K562 (cell line): Measurements from ENCODE around the gene KPTN. TPM values are rescaled to one million over a fixed set of nuclear protein-coding genes. Genes with fewer than 3 reads are reported as not detected.

Experiments used
- GATA2 ChIP-seq: sonication (generic); formaldehyde crosslinking; IDR thresholded peaks from 2 replicates; pipeline ENCODE4 v1.4.0; 2020; ENCODE audit warnings: mild to moderate bottlenecking, missing genetic modification reagents
- GTF2A2 ChIP-seq: IDR thresholded peaks from 2 replicates; pipeline ENCODE4 v1.6.1; 2016; ENCODE audit warnings: mild to moderate bottlenecking, missing genetic modification characterization, missing compliant biosample characterization
- HES1 ChIP-seq: fragments of 450-650 bp; IDR thresholded peaks from 2 replicates; pipeline ENCODE4 v1.6.1; 2016; ENCODE audit warnings: low read depth, mild to moderate bottlenecking, moderate library complexity
- HMBOX1 ChIP-seq: sonication (generic); IDR thresholded peaks from 2 replicates; pipeline ENCODE4 v1.6.1; 2016
- MED1 ChIP-seq: sonication (generic); formaldehyde crosslinking; IDR thresholded peaks from 2 replicates; pipeline ENCODE4 v1.8.1; 2023; ENCODE audit warnings: missing genetic modification reagents, borderline replicate concordance
- NCOA1 ChIP-seq: fragments of 450-650 bp; IDR thresholded peaks from 2 replicates; pipeline ENCODE4 v1.6.1; 2016; ENCODE audit warnings: low read depth
- NFIX ChIP-seq: fragments of 250-450 bp; sonication (Bioruptor Pico); IDR thresholded peaks from 2 replicates; pipeline ENCODE4 v1.4.0; 2020; ENCODE audit warnings: low read depth, mild to moderate bottlenecking, moderate library complexity
- PBX2 ChIP-seq, 2 experiments: IDR thresholded peaks in 1 of 2; conservative IDR thresholded peaks in 1 of 2; 2 replicates each; pipeline ENCODE4 v1.6.1; 2016; ENCODE audit warnings: low read depth in 2 of 2, mild to moderate bottlenecking in 1 of 2, missing compliant biosample characterization in 1 of 2, missing genetic modification characterization in 1 of 2, moderate library complexity in 1 of 2
- TFAM ChIP-seq: fragments of 250-450 bp; sonication (Bioruptor Pico); conservative IDR thresholded peaks from 2 replicates; pipeline ENCODE4 v1.5.0; 2021; ENCODE audit warnings: mild to moderate bottlenecking, moderate library complexity
- U2AF2 ChIP-seq: fragments of 200-400 bp; formaldehyde crosslinking; optimal IDR thresholded peaks from 2 replicates; pipeline ENCODE3; 2017; ENCODE audit warnings: low read depth, mild to moderate bottlenecking, low read length
- ZFP36 ChIP-seq: fragments of 150-350 bp; IDR thresholded peaks from 2 replicates; pipeline ENCODE4 v1.6.1; 2018; ENCODE audit warnings: low read length, low read depth; ENCODE audit not compliant: partially characterized antibody
- ZNF197 ChIP-seq: fragments of 200-800 bp; sonication (Bioruptor generic); IDR thresholded peaks from 2 replicates; pipeline ENCODE4 v1.6.1; 2016; ENCODE audit warnings: low read depth, missing genetic modification characterization, missing compliant biosample characterization
- ZNF282 ChIP-seq: sonication (generic); formaldehyde crosslinking; IDR thresholded peaks from 2 replicates; pipeline ENCODE4 v1.8.1; 2023; ENCODE audit warnings: missing genetic modification reagents
- polyA plus RNA-seq, 8 experiments: library from polyadenylated mRNA; depleted of rRNA in 4 of 8; stranded (reverse) in 5 of 8; unstranded in 3 of 8; fragments of >200 nt; fragmentation: Nextera tagmentation in 2 of 8; fragmentation: Illumina TruSeq in 1 of 8; extraction: Ambion mirVana in 2 of 8; extraction: Trizol in 1 of 8; gene quantifications; 2 replicates each; pipeline versions ENCODE4 v1.2.1 to v1.2.3, GENCODE V29; 2011 to 2014; ENCODE audit warnings: inconsistent platforms in 1 of 8, missing spikeins in 1 of 8
- total RNA-seq, 7 experiments: library from RNA; depleted of rRNA in 6 of 7; stranded (reverse); fragments of >200 nt in 6 of 7; fragmentation: Illumina TruSeq in 2 of 7; extraction: Trizol in 2 of 7; gene quantifications; 2 replicates each; pipeline versions ENCODE4 v1.2.1 to v1.2.3, GENCODE V29; 2011 to 2021; ENCODE audit warnings: low replicate concordance in 1 of 7
- TF ChIP-seq, protein P1 (sequence below): sonication (generic); formaldehyde crosslinking; IDR thresholded peaks from 2 replicates; pipeline ENCODE4 v1.8.0; 2022; ENCODE audit warnings: mild to moderate bottlenecking, missing genetic modification reagents
- TF ChIP-seq, protein P2 (sequence below): sonication (generic); formaldehyde crosslinking; IDR thresholded peaks from 2 replicates; pipeline ENCODE4 v1.8.0; 2023; ENCODE audit warnings: missing genetic modification reagents, mild to moderate bottlenecking, borderline replicate concordance

The KPTN gene
- total and polyA plus RNA-seq, 9 of the 15 experiments (the other 6 are each of a cell fraction or from before 2014, with no cell fraction given) = 0.56 to 18.2 (median 8.5) TPM

DNA sequence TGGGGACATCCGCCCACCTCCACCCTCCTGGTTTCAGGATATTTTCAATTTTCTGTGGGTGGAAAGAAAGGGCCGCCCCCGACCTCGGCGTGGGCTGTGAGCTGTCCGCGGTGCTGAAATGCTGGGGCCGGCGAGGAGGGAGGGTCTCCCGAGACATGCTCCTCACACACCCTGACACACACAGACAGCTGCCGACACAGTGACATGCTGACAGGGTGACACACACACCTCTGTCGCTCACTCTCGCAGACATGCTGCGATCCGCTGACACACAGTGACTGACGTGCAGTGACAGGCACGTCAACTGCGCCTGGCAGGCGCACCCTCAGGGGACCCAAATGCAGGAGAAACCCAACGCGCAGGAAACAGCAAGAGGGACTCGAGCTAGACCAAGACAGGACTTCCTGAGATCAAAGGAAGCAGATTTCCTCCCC, 39.6 kb downstream of the KPTN start (continued):
- no peak for TF ChIP-seq U2AF2
- TF ChIP-seq, protein P1, sequence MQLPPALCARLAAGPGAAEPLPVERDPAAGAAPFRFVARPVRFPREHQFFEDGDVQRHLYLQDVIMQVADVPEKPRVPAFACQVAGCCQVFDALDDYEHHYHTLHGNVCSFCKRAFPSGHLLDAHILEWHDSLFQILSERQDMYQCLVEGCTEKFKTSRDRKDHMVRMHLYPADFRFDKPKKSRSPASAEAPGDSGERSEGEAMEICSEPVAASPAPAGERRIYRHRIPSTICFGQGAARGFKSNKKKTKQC (CRISPR knock-in tag) = peak; percentile 92
- TF ChIP-seq GATA2 (CRISPR knock-in tag) = no peak
- TF ChIP-seq, protein P2, sequence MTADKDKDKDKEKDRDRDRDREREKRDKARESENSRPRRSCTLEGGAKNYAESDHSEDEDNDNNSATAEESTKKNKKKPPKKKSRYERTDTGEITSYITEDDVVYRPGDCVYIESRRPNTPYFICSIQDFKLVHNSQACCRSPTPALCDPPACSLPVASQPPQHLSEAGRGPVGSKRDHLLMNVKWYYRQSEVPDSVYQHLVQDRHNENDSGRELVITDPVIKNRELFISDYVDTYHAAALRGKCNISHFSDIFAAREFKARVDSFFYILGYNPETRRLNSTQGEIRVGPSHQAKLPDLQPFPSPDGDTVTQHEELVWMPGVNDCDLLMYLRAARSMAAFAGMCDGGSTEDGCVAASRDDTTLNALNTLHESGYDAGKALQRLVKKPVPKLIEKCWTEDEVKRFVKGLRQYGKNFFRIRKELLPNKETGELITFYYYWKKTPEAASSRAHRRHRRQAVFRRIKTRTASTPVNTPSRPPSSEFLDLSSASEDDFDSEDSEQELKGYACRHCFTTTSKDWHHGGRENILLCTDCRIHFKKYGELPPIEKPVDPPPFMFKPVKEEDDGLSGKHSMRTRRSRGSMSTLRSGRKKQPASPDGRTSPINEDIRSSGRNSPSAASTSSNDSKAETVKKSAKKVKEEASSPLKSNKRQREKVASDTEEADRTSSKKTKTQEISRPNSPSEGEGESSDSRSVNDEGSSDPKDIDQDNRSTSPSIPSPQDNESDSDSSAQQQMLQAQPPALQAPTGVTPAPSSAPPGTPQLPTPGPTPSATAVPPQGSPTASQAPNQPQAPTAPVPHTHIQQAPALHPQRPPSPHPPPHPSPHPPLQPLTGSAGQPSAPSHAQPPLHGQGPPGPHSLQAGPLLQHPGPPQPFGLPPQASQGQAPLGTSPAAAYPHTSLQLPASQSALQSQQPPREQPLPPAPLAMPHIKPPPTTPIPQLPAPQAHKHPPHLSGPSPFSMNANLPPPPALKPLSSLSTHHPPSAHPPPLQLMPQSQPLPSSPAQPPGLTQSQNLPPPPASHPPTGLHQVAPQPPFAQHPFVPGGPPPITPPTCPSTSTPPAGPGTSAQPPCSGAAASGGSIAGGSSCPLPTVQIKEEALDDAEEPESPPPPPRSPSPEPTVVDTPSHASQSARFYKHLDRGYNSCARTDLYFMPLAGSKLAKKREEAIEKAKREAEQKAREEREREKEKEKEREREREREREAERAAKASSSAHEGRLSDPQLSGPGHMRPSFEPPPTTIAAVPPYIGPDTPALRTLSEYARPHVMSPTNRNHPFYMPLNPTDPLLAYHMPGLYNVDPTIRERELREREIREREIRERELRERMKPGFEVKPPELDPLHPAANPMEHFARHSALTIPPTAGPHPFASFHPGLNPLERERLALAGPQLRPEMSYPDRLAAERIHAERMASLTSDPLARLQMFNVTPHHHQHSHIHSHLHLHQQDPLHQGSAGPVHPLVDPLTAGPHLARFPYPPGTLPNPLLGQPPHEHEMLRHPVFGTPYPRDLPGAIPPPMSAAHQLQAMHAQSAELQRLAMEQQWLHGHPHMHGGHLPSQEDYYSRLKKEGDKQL (CRISPR knock-in tag) = no peak
- TF ChIP-seq NCOA1 = peak; percentile 58; the same call in 1 of the 2 replicates
- no peak for TF ChIP-seq HMBOX1
- TF ChIP-seq PBX2 (CRISPR knock-in tag; IDR thresholded peaks at IDR 0.05; ENCODE audit: low read depth) = 0 out of 2 replicates have a peak, but pooled peaks have one; percentile 4
- TF ChIP-seq PBX2 (tag; conservative IDR thresholded peaks at IDR 0.05; ENCODE audit: low read depth) = no peak
- TF ChIP-seq ZFP36 = no peak
- no peak for TF ChIP-seq TFAM (CRISPR knock-in tag)
- no peak for TF ChIP-seq ZNF282 (CRISPR knock-in tag)
- peak; percentile 76; the same call in 1 of the 2 replicates for TF ChIP-seq MED1 (CRISPR knock-in tag)
- TF ChIP-seq HES1 = no peak
- TF ChIP-seq NFIX (CRISPR knock-in tag) = no peak
- TF ChIP-seq ZNF197 (CRISPR knock-in tag) = no peak; the same call in 1 of the 2 replicates
- TF ChIP-seq GTF2A2 = no peak
